ENCODE measurements around the gene SEMA7A.

SEMA7A gene

DNA sequence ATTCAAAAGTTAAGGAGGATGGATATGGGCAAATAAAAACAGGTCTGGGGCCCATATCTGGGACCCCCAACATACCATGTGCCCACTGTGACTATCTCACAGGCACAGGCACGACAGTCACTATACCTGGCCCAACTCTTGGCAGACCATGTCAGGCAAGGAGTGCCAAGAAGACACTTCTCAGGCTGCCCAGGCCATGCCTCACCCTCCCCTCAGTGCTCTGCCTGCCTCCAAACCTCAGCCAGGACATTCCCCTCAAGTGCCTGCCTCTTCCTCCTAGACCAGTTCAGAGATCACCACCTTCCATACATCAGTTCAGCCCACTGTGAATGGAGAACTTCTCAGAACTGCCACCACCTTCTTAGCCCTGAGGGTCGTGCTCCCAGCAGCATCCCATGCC is 4.4 kb upstream of the SEMA7A start:
- no peak overlapping the region for H3K4me3 ChIP-seq (ENCODE audit: control insufficient read depth in 1 of 7, extremely low read depth in 1 of 7, insufficient read depth in 4 of 7, low read depth in 2 of 7, low read length in 6 of 7)
- ChIA-PET POLR2A (no interaction called here), CTCF (interaction anchor here (0.6 to 26.2 kb wide), 10 partner anchors 9 to 193 kb away, joined by 3 to 671 read pairs (median 8); partner anchors contain the start of gene CYP11A1)
- peaks cover 0 to 38% (median 26%) of the 10 kb centered on the region in 4 experiments for H3K4me1 ChIP-seq (ENCODE audit: control extremely low read depth in 1 of 4, control insufficient read depth in 4 of 4, insufficient read depth in 4 of 4, low read length in 3 of 4)
- no peaks in the 10 kb centered on the region for H3K36me3 ChIP-seq (ENCODE audit: control insufficient read depth in 4 of 4, insufficient read depth in 4 of 4, low read length in 3 of 4)
- WGBS (ENCODE audit: insufficient coverage), result 50% methylated on average over 2 of the region's 2 CpGs
- no peak overlapping the region for H3K27ac ChIP-seq (ENCODE audit: insufficient read depth in 1 of 2, low read depth in 1 of 2, low read length in 2 of 2, poor library complexity in 1 of 2, severe bottlenecking in 2 of 2)
- DNase-seq, result no peak
- H3K9me3 ChIP-seq (ENCODE audit: control extremely low read depth in 1 of 5, control insufficient read depth in 4 of 5, insufficient read depth in 2 of 5, low read depth in 1 of 5, low read length in 4 of 5), result no peaks in the 10 kb centered on the region
- no peaks in the 10 kb centered on the region for H3K27me3 ChIP-seq (replicated peaks in 2 of 5; ENCODE audit: control insufficient read depth in 4 of 5, insufficient read depth in 5 of 5, low read length in 4 of 5)

DNA sequence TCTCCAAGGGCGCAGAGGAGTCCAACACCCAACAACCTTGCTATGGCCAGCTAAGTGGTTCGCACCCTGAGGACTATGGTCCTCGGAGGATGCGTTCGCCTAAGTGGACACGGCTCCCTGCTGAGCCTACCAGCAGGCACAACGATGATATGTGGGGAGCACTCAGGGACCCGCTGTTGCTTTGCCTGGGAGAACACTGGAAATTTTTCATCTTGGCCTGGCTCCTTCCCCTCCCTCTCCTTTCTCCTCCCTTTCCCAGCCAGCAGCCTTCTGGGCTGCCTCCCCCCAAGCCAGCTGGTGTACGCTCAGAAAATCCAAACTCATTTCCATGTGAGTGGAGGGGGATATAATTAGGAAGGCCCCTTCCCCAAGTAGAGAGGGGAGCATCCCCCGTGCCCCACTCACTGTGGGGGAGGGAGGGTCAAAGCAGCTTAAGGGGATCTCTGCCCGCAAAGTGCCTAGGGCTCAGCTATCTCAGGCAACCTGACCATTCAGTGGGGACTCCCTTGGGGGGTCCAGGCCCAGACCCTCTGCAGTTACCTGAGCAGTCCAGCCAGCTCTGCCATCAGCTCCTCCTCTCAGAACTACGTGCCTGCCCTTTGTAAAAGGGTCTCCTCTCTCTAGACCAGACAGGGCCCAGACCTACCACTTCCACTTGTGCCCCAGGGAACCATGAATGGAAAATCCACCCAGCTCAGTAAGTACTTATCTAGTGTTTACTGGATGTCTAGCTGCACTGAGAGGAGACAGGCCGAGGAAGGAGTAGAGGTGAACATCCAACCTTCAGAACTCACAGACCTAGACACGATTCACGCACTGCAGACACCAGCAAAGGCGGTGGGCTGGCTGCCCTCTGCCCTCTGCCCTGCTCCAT is 742 bp upstream of the SEMA7A start:
- POLR2A ChIA-PET, result interaction anchor here (1.1 to 2.3 kb wide), 3 partner anchors 22 to 52 kb away, joined by 3 to 5 read pairs (median 4); no protein-coding TSS in a partner anchor
- H3K4me3 ChIP-seq (ENCODE audit: control insufficient read depth in 1 of 7, extremely low read depth in 1 of 7, insufficient read depth in 4 of 7, low read depth in 2 of 7, low read length in 6 of 7), result peak overlapping the region in 6 of 7 experiments; percentile 11 to 90 (median 78)
- DNase-seq, result no peak
- peak overlapping the region; percentile 36 to 74 for H3K27ac ChIP-seq (ENCODE audit: insufficient read depth in 1 of 2, low read depth in 1 of 2, low read length in 2 of 2, poor library complexity in 1 of 2, severe bottlenecking in 2 of 2)
- no peaks in the 10 kb centered on the region for H3K9me3 ChIP-seq (ENCODE audit: control extremely low read depth in 1 of 5, control insufficient read depth in 4 of 5, insufficient read depth in 2 of 5, low read depth in 1 of 5, low read length in 4 of 5)
- WGBS (ENCODE audit: insufficient coverage), result 68% methylated on average over 12 of the region's 16 CpGs
- peaks cover 0 to 7% (median 0%) of the 10 kb centered on the region in 5 experiments for H3K27me3 ChIP-seq (replicated peaks in 2 of 5; ENCODE audit: control insufficient read depth in 4 of 5, insufficient read depth in 5 of 5, low read length in 4 of 5)
- CTCF ChIA-PET, result interaction anchor here (0.6 to 26.2 kb wide), 10 partner anchors 9 to 58 kb away, joined by 3 to 671 read pairs (median 4); partner anchors contain the start of gene CYP11A1
- peaks cover 0 to 3% (median 0%) of the 10 kb centered on the region in 4 experiments for H3K36me3 ChIP-seq (ENCODE audit: control insufficient read depth in 4 of 4, insufficient read depth in 4 of 4, low read length in 3 of 4)
- peaks cover 0 to 58% (median 47%) of the 10 kb centered on the region in 4 experiments for H3K4me1 ChIP-seq (ENCODE audit: control extremely low read depth in 1 of 4, control insufficient read depth in 4 of 4, insufficient read depth in 4 of 4, low read length in 3 of 4)

DNA sequence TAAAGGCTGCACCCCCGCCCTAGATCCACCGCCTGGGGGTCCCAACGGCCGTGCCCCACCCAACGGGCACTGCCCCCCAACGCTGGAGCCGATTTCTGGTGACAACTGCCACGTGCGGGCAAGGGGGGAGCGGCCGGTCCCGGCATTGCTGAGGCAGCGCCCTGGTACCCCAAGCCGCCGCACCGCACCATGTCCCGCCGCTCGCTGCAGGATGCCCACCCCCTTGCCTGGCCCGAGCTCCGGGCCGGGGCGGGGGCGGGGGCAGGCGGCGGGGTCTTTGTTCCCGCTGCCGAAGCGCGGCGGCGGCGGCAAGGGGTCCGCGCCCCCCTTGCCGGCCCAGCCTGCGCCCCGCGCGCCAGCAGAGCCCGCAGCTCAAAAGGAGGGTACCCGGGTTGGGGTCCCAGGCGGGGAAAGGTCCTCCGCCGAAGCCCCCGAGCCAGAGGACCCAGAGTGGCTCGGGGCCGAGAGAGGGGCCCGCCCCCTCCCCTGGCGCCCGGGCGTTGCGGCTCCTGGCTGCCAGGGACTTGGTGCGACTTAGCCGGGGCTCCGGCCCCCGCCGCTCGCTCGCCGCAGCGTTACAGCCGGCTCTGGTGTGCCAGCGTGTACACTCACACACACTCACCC is 678 bp downstream of the SEMA7A start:
- Histone ChIP-seq H3K36me3 (ENCODE audit: control insufficient read depth in 4 of 4, insufficient read depth in 4 of 4, low read length in 3 of 4) (peaks cover 0 to 3% (median 0%) of the 10 kb centered on the region in 4 experiments), H3K27ac (ENCODE audit: insufficient read depth in 1 of 2, low read depth in 1 of 2, low read length in 2 of 2, poor library complexity in 1 of 2, severe bottlenecking in 2 of 2) (peak overlapping the region in 1 of 2 experiments; percentile 69), H3K9me3 (ENCODE audit: control extremely low read depth in 1 of 5, control insufficient read depth in 4 of 5, insufficient read depth in 2 of 5, low read depth in 1 of 5, low read length in 4 of 5) (no peaks in the 10 kb centered on the region), H3K4me3 (ENCODE audit: control insufficient read depth in 1 of 7, extremely low read depth in 1 of 7, insufficient read depth in 4 of 7, low read depth in 2 of 7, low read length in 6 of 7) (peak overlapping the region; percentile 68 to 90 (median 87)), H3K27me3 (replicated peaks in 2 of 5; ENCODE audit: control insufficient read depth in 4 of 5, insufficient read depth in 5 of 5, low read length in 4 of 5) (peaks cover 0 to 7% (median 0%) of the 10 kb centered on the region in 5 experiments), H3K4me1 (ENCODE audit: control extremely low read depth in 1 of 4, control insufficient read depth in 4 of 4, insufficient read depth in 4 of 4, low read length in 3 of 4) (peaks cover 0 to 69% (median 60%) of the 10 kb centered on the region in 4 experiments)
- CTCF ChIA-PET, result interaction anchor here (1.1 to 26.2 kb wide), 3 partner anchors 9 to 56 kb away, joined by 4 to 671 read pairs (median 17); partner anchors contain the start of gene CYP11A1
- DNase-seq, result peak in 2 of 3 donors; percentile 73 to 84
- POLR2A ChIA-PET, result interaction anchor here (0.9 to 2.3 kb wide), 2 partner anchors 32 to 50 kb away, joined by 3 to 5 read pairs; no protein-coding TSS in a partner anchor
- WGBS (ENCODE audit: insufficient coverage), result 0% methylated on average over 49 of the region's 64 CpGs

DNA sequence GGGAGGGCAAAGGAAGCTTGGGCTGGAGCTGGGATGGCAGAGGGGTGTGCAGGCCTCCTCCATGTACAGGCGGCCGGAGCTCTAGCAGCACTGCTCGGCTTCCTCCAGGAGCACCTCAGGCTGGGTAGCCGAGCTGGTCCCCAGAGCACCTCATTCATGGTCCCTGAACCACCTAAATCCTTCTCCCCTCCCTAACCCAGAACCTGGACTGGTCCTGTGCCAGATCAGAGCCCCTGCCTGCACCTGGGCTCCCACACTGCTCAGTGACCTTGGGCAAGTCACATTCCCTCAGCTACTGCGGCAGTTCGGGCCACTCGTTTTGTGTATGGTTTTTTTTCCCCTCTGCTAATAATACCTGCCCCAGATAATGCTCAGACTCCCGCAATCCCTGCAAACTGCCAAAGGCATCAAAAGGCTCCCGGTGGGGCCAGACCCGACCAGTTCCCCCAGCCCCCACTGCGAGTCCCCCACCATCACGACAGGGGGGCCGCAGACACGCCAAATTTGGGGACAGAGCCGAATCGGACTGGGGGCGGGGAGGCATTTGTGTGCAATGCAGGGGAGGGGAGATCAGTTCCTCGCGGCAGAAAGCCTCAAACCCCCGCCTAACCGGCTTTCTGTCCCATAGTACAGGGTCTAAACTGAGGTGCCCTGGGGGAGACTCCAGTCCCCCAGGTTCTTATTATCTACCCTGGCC is 1.3 kb downstream of the SEMA7A start:
- ChIA-PET CTCF (interaction anchor here (1.1 to 26.2 kb wide), 5 partner anchors 9 to 56 kb away, joined by 3 to 671 read pairs (median 9); partner anchors contain the start of gene CYP11A1), POLR2A (interaction anchor here (0.6 to 2.3 kb wide), 3 partner anchors 10 to 50 kb away, joined by 3 to 5 read pairs (median 5); no protein-coding TSS in a partner anchor)
- H3K27ac ChIP-seq (ENCODE audit: insufficient read depth in 1 of 2, low read depth in 1 of 2, low read length in 2 of 2, poor library complexity in 1 of 2, severe bottlenecking in 2 of 2), result peak overlapping the region in 1 of 2 experiments; percentile 39
- peak overlapping the region in 6 of 7 experiments; percentile 40 to 90 (median 82) for H3K4me3 ChIP-seq (ENCODE audit: control insufficient read depth in 1 of 7, extremely low read depth in 1 of 7, insufficient read depth in 4 of 7, low read depth in 2 of 7, low read length in 6 of 7)
- DNase-seq, result no peak
- peaks cover 0 to 7% (median 0%) of the 10 kb centered on the region in 4 experiments for H3K36me3 ChIP-seq (ENCODE audit: control insufficient read depth in 4 of 4, insufficient read depth in 4 of 4, low read length in 3 of 4)
- peaks cover 0 to 7% (median 0%) of the 10 kb centered on the region in 5 experiments for H3K27me3 ChIP-seq (replicated peaks in 2 of 5; ENCODE audit: control insufficient read depth in 4 of 5, insufficient read depth in 5 of 5, low read length in 4 of 5)
- 41% methylated on average over 7 of the region's 21 CpGs for WGBS (ENCODE audit: insufficient coverage)
- H3K4me1 ChIP-seq (ENCODE audit: control extremely low read depth in 1 of 4, control insufficient read depth in 4 of 4, insufficient read depth in 4 of 4, low read length in 3 of 4), result peaks cover 0 to 74% (median 60%) of the 10 kb centered on the region in 4 experiments
- no peaks in the 10 kb centered on the region for H3K9me3 ChIP-seq (ENCODE audit: control extremely low read depth in 1 of 5, control insufficient read depth in 4 of 5, insufficient read depth in 2 of 5, low read depth in 1 of 5, low read length in 4 of 5)

DNA sequence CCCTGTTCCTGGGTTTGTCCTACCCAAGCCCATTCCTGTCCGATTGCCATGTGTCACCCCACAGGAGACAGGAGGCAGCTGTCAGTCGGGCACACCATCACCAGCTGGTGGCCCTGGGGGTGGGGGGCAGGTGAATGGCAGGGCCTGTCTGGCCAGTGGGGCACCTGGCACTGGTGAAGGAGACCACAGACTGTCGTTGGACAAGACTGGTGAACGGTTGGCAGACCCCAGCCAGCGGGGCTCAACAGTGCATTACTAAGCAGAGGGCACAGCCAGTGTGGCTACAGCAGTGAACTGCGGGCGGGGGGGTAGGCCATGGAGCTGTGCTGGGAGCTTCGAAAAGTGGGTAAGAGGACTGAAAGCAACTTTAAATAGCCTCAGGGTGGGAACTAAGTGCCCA is 2.1 kb downstream of the SEMA7A start:
- 80% methylated on average over 8 of the region's 8 CpGs for WGBS (ENCODE audit: insufficient coverage)
- peak in 2 of 3 donors; percentile 34 to 38 for DNase-seq
- no peak overlapping the region for H3K27ac ChIP-seq (ENCODE audit: insufficient read depth in 1 of 2, low read depth in 1 of 2, low read length in 2 of 2, poor library complexity in 1 of 2, severe bottlenecking in 2 of 2)
- peaks cover 0 to 7% (median 0%) of the 10 kb centered on the region in 5 experiments for H3K27me3 ChIP-seq (replicated peaks in 2 of 5; ENCODE audit: control insufficient read depth in 4 of 5, insufficient read depth in 5 of 5, low read length in 4 of 5)
- H3K4me3 ChIP-seq (ENCODE audit: control insufficient read depth in 1 of 7, extremely low read depth in 1 of 7, insufficient read depth in 4 of 7, low read depth in 2 of 7, low read length in 6 of 7), result peak overlapping the region in 1 of 7 experiments; percentile 87
- ChIA-PET CTCF (interaction anchor here (1.1 to 26.2 kb wide), 8 partner anchors 10 to 55 kb away, joined by 3 to 671 read pairs (median 5); partner anchors contain the start of gene CYP11A1), POLR2A (interaction anchor here (0.6 to 0.9 kb wide), 2 partner anchors 9 to 25 kb away, joined by 3 read pairs; no protein-coding TSS in a partner anchor)
- peaks cover 0 to 10% (median 0%) of the 10 kb centered on the region in 4 experiments for H3K36me3 ChIP-seq (ENCODE audit: control insufficient read depth in 4 of 4, insufficient read depth in 4 of 4, low read length in 3 of 4)
- H3K9me3 ChIP-seq (ENCODE audit: control extremely low read depth in 1 of 5, control insufficient read depth in 4 of 5, insufficient read depth in 2 of 5, low read depth in 1 of 5, low read length in 4 of 5), result no peaks in the 10 kb centered on the region
- peaks cover 0 to 74% (median 60%) of the 10 kb centered on the region in 4 experiments for H3K4me1 ChIP-seq (ENCODE audit: control extremely low read depth in 1 of 4, control insufficient read depth in 4 of 4, insufficient read depth in 4 of 4, low read length in 3 of 4)

DNA sequence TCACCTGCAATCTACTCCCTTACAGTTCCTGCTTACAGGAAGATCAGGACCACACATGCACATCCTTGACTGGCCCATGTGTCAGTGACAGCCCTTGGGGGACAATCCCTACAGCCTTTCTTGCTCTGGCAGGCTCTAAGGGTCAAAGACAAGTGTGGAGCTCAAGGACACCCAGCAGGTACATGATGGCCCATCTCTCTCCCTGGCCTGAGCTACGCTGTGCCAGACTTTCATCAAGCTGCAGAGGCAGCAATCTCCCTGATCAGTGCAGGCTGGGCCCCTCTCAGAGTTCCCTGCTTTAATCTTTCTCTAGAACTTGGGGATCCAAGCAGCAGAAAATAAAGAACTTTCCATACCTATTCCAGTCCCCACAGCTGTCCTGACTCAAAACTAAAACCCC is 2.6 kb downstream of the SEMA7A start:
- H3K9me3 ChIP-seq (ENCODE audit: control extremely low read depth in 1 of 5, control insufficient read depth in 4 of 5, insufficient read depth in 2 of 5, low read depth in 1 of 5, low read length in 4 of 5), result no peaks in the 10 kb centered on the region
- no peak overlapping the region for H3K4me3 ChIP-seq (ENCODE audit: control insufficient read depth in 1 of 7, extremely low read depth in 1 of 7, insufficient read depth in 4 of 7, low read depth in 2 of 7, low read length in 6 of 7)
- 88% methylated on average over 1 of the region's 1 CpG for WGBS (ENCODE audit: insufficient coverage)
- peaks cover 0 to 15% (median 0%) of the 10 kb centered on the region in 4 experiments for H3K36me3 ChIP-seq (ENCODE audit: control insufficient read depth in 4 of 4, insufficient read depth in 4 of 4, low read length in 3 of 4)
- no peak overlapping the region for H3K27ac ChIP-seq (ENCODE audit: insufficient read depth in 1 of 2, low read depth in 1 of 2, low read length in 2 of 2, poor library complexity in 1 of 2, severe bottlenecking in 2 of 2)
- no peak for DNase-seq
- ChIA-PET CTCF (interaction anchor here (1.1 to 26.2 kb wide), 10 partner anchors 10 to 54 kb away, joined by 3 to 671 read pairs (median 5); partner anchors contain the start of genes CYP11A1 and UBL7), POLR2A (interaction anchor here (0.9 kb wide), 1 partner anchor 8 kb away, joined by 3 read pairs; no protein-coding TSS in a partner anchor)
- peaks cover 0 to 69% (median 56%) of the 10 kb centered on the region in 4 experiments for H3K4me1 ChIP-seq (ENCODE audit: control extremely low read depth in 1 of 4, control insufficient read depth in 4 of 4, insufficient read depth in 4 of 4, low read length in 3 of 4)
- peaks cover 0 to 7% (median 0%) of the 10 kb centered on the region in 5 experiments for H3K27me3 ChIP-seq (replicated peaks in 2 of 5; ENCODE audit: control insufficient read depth in 4 of 5, insufficient read depth in 5 of 5, low read length in 4 of 5)
